GM12872 (cell line): ENCODE data around the gene TENM3.

Experiments
- CTCF ChIP-seq: IDR thresholded peaks from 3 replicates; pipeline ENCODE4 v1.5.1; 2011; ENCODE audit warnings: low read depth, mild to moderate bottlenecking, low read length, moderate library complexity; ENCODE audit not compliant: insufficient read depth

The TENM3 gene

DNA sequence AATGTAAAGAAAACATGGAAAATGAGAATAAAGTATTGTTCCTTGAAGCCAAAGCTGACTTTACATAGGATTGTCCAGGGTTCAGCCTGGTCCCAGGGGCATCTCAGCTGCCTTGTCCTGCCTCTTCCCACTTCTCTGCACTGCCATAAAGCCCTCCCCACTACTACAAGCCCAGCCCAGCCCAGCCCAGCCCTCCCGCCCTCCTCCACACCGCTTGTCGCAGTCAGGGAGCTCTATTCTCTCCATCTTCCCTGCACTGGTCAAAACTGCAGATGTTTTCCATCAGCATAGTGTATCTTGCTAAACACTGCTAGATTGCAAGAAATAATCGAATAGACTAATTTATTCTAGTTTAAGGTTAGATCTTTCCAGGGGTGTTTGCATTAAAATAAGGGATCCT is 100.3 kb downstream of the TENM3 start:
- no peak for TF ChIP-seq CTCF

GRCh38 chr4:182344968-182345367 is 101.8 kb downstream of the TENM3 start:
- TF ChIP-seq CTCF = no peak

GRCh38 chr4:182346250-182346649 is 103.0 kb downstream of the TENM3 start:
- no peak for TF ChIP-seq CTCF

GRCh38 chr4:182346675-182347375 is 103.6 kb downstream of the TENM3 start:
- TF ChIP-seq CTCF = no peak

GRCh38 chr4:182348779-182349326 is 105.7 kb downstream of the TENM3 start:
- no peak for TF ChIP-seq CTCF

DNA sequence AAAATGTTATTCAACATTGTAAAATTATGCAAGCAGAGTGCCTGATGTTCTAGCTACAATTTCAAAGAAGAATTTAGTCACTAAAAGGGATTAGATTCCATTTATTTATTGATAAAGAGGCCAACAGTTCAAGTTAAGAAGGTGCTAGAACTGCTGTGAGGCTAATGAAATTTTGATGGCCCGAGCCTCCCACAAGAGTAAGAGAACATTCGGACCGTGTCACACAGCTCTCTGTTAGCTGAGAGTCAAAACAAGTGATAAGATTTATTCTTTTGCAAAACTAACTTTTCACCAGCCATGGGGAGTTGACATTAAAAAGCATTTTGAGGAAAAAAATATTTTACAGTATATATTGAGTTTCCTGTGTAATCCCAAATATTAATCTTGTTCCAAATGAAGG is 106.8 kb downstream of the TENM3 start:
- no peak for TF ChIP-seq CTCF

DNA sequence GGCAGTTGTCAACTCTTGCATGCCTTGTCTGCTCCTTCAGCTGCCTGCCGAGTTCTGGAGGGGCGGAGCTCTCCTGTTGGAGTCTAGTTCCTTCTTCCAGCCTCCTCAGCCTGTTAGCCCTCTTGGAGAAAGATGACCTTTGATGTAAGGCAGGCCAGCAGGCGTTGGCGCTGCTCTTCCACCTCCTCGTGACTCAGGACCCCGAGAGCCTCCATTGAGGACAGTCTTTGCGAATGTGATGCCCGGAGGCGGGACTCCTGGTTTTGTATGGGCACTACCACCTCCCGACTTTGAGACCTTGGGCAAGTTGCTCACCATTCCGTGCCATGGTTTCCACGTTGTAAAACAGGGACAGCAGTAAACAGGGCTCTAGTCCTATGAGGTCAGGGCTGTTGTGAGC is 108.3 kb downstream of the TENM3 start:
- TF ChIP-seq CTCF = no peak
